ENCODE results near the gene GPR156. TPM values are rescaled to one million over a fixed set of nuclear protein-coding genes. Genes with fewer than 3 reads are reported as not detected.

The GPR156 gene
- total RNA-seq, 1 donor from 2014 or later = 1.1 TPM

Small RNA genes lying within 50 kb of the gene (small RNA-seq; reads per million reads assigned to genes)
- gene RF00019 (ENCODE audit: low replicate concordance) (not detected), gene RN7SL397P (ENCODE audit: low replicate concordance) (not detected)

Other genes starting within 250 kb of the GPR156 start
- gene GSK3B, start 190.8 kb downstream of the GPR156 start, total RNA-seq = 54.6 TPM
- 30.5 TPM for gene LRRC58, start 64.1 kb upstream of the GPR156 start, total RNA-seq
- gene FSTL1, start 165.8 kb upstream of the GPR156 start, total RNA-seq = 799 TPM

Measured in tongue (tissue), 2 donors.